Measurements from ENCODE around the gene METTL13. TPM values are rescaled to one million over a fixed set of nuclear protein-coding genes. Genes with fewer than 3 reads are reported as not detected.

METTL13 gene
- total and polyA plus RNA-seq, 2 of the 4 experiments (the other 2 are of a cell fraction), result 25.1 to 26.3 TPM

DNA sequence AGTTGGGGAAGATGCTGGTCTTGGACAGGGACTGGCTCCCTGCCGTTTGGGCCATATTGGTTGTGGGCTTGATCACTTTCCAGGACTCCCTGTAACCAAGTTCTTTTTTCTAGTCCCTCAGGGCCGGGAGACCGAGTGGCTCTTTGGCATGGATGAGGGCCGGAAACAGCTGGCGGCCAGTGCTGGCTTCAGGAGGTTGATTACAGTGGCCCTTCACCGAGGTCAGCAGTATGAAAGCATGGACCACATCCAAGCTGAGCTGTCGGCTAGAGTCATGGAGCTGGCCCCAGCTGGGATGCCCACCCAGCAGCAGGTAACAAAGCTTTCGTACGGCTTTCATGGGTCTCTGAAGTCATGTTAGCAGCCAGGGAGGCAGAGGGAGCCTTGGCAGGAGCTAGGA, 4.3 kb downstream of the METTL13 start:
- Histone ChIP-seq H4K20me1 (ENCODE audit: insufficient read depth, low read length) (no peaks in the 10 kb centered on the region), H2BK15ac (ENCODE audit: low read depth, low read length) (no peak overlapping the region), H3K4me1 (ENCODE audit: control insufficient read depth, insufficient read depth, low read length) (peaks cover 2% of the 10 kb centered on the region; the same call in 1 of the 2 replicates), H3K9me3 (ENCODE audit: control insufficient read depth, insufficient read depth, low read length) (no peaks in the 10 kb centered on the region), H3K4me3 (ENCODE audit: insufficient read depth, low read depth, low read length) (no peak overlapping the region), H2BK5ac (ENCODE audit: low read depth, low read length, poor library complexity, severe bottlenecking) (no peak overlapping the region), H2AFZ (replicated peaks; ENCODE audit: low read length, poor library complexity) (no peak overlapping the region), H2AK5ac (ENCODE audit: low read depth, low read length) (no peak overlapping the region), H2BK20ac (ENCODE audit: low read depth, low read length) (no peak overlapping the region), H3K79me1 (ENCODE audit: low read depth in 1 of 2, low read length in 2 of 2) (peaks cover 32 to 63% of the 10 kb centered on the region in 2 experiments), H4K8ac (ENCODE audit: low read depth in 2 of 2, low read length in 2 of 2) (no peak overlapping the region), H3K9ac (ENCODE audit: low read depth, low read length) (no peak overlapping the region), H4K91ac (ENCODE audit: insufficient read depth, low read depth, low read length) (no peak overlapping the region), H3K23ac (ENCODE audit: low read depth, low read length) (no peak overlapping the region), H2AK9ac (replicated peaks; ENCODE audit: low read depth, low read length, poor library complexity) (no peak overlapping the region), H3K4me2 (ENCODE audit: low read depth, low read length) (no peak overlapping the region), H3K14ac (replicated peaks; ENCODE audit: low read depth, low read length) (no peak overlapping the region), H3K9me1 (ENCODE audit: insufficient read depth, low read length) (peaks cover 6% of the 10 kb centered on the region; the same call in 1 of the 2 replicates), H3K36me3 (ENCODE audit: control insufficient read depth, insufficient read depth, low read length) (peaks cover 46% of the 10 kb centered on the region), H3K27me3 (ENCODE audit: control insufficient read depth, insufficient read depth, low read length) (no peaks in the 10 kb centered on the region), H3K18ac (ENCODE audit: low read depth, low read length) (no peak overlapping the region), H3K4ac (ENCODE audit: low read depth, low read length) (no peak overlapping the region), H3K27ac (ENCODE audit: insufficient read depth, low read length) (no peak overlapping the region), H4K5ac (ENCODE audit: low read depth, low read length) (no peak overlapping the region), H2BK120ac (ENCODE audit: low read depth, low read length) (no peak overlapping the region), H3K56ac (ENCODE audit: extremely low read depth, insufficient read depth, low read length) (no peak overlapping the region)
- ChIA-PET POLR2A (ENCODE audit: unreplicated experiment) (interaction anchor here (0.5 kb wide), 1 partner anchor 1563 kb away, joined by 3 read pairs; no protein-coding TSS in a partner anchor), CTCF (interaction anchor here (1.8 kb wide), 1 partner anchor 141 kb away, joined by 4 read pairs; no protein-coding TSS in a partner anchor)
- 87% methylated on average over 5 of the region's 9 CpGs; no CpG with 5 or more reads in 1 of the 2 experiments for WGBS, 2 experiments (ENCODE audit: extremely low coverage in 2 of 2, insufficient read length in 1 of 2)
- in situ Hi-C loops (cut with MboI; ENCODE audit: low sequenced_read_pairs), result no loop called here
- intact Hi-C loops (cut with micrococcal nuclease), result no loop called here
- no peak for ATAC-seq (ENCODE audit: low read depth)
- DNase-seq, result no peak
- BruUV-seq (replicated peaks), result no TSS peak
- no peak for TF ChIP-seq CEBPB (IDR thresholded peaks at IDR 0.05; ENCODE audit: low read depth, low read length)
- TF ChIP-seq RAD21 (IDR thresholded peaks at IDR 0.05; ENCODE audit: low read length), result no peak
- TF ChIP-seq, protein P1, sequence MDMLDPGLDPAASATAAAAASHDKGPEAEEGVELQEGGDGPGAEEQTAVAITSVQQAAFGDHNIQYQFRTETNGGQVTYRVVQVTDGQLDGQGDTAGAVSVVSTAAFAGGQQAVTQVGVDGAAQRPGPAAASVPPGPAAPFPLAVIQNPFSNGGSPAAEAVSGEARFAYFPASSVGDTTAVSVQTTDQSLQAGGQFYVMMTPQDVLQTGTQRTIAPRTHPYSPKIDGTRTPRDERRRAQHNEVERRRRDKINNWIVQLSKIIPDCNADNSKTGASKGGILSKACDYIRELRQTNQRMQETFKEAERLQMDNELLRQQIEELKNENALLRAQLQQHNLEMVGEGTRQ (IDR thresholded peaks at IDR 0.05; ENCODE audit: low read depth, low read length), result no peak
- no peak for TF ChIP-seq RFX5 (IDR thresholded peaks at IDR 0.05; ENCODE audit: low read depth, low read length)
- TF ChIP-seq FOS (IDR thresholded peaks at IDR 0.05; ENCODE audit: low read depth, low read length), result no peak
- TF ChIP-seq MXI1 (IDR thresholded peaks at IDR 0.05; ENCODE audit: borderline replicate concordance, low read depth, low read length), result no peak
- TF ChIP-seq, protein P2, sequence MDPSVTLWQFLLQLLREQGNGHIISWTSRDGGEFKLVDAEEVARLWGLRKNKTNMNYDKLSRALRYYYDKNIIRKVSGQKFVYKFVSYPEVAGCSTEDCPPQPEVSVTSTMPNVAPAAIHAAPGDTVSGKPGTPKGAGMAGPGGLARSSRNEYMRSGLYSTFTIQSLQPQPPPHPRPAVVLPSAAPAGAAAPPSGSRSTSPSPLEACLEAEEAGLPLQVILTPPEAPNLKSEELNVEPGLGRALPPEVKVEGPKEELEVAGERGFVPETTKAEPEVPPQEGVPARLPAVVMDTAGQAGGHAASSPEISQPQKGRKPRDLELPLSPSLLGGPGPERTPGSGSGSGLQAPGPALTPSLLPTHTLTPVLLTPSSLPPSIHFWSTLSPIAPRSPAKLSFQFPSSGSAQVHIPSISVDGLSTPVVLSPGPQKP (IDR thresholded peaks at IDR 0.05; ENCODE audit: borderline replicate concordance, low read depth, low read length), result no peak
- TF ChIP-seq BHLHE40 (IDR thresholded peaks at IDR 0.05; ENCODE audit: low read depth, low read length), result no peak
- dilution Hi-C loops (cut with HindIII; ENCODE audit: low sequenced_read_pairs, unreplicated experiment), result no loop called here
